GM18511 (cell line): Measurements from ENCODE around the gene GNG7.
"Not testable (repeated sequence)": the region's sequence is repeated elsewhere in the genome, so short reads cannot be mapped to it uniquely, and the experiment has no call there.

Experiments used
- ATAC-seq: cut with Tn5 transposase; IDR thresholded peaks from one replicate; pipeline ENCODE4 v1.9.1; 2021; ENCODE audit warnings: mild to moderate bottlenecking, moderate library complexity; ENCODE audit not compliant: unreplicated experiment

The GNG7 gene

DNA sequence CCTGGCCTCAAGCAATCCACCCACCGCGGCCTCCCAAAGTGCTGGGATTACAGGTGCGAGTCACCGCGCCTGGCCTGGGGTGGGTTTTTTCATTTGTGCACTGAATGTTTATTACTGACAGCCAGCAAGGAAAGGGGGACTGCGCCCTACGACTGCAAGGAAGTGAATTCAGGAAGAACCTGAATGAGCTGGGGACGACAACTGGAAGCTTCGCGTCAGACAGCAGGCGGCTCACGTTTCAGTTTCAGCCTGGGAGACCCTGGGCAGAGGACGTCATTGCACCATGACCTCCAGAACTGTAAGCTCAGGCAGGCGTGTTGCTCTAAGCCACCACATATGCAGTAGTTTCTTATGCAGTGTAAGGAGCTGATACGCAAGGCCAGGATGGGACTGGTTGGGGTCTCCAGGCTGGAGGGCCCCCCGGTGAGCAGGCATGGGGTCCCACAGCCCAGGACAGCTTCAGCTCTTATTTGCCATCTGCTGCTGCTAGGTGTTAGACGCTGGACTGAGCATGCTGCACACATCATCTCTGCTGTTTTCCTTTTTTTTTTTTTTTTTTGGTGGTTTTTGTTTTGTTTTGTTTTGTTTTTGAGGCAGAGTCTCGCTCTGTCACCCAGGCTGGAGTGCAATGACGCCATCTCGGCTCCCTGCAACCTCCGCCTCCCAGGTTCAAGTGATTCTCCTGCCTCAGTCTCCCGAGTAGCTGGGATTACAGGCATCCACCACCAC, 160.0 kb downstream of the GNG7 start:
- no peak for ATAC-seq

DNA sequence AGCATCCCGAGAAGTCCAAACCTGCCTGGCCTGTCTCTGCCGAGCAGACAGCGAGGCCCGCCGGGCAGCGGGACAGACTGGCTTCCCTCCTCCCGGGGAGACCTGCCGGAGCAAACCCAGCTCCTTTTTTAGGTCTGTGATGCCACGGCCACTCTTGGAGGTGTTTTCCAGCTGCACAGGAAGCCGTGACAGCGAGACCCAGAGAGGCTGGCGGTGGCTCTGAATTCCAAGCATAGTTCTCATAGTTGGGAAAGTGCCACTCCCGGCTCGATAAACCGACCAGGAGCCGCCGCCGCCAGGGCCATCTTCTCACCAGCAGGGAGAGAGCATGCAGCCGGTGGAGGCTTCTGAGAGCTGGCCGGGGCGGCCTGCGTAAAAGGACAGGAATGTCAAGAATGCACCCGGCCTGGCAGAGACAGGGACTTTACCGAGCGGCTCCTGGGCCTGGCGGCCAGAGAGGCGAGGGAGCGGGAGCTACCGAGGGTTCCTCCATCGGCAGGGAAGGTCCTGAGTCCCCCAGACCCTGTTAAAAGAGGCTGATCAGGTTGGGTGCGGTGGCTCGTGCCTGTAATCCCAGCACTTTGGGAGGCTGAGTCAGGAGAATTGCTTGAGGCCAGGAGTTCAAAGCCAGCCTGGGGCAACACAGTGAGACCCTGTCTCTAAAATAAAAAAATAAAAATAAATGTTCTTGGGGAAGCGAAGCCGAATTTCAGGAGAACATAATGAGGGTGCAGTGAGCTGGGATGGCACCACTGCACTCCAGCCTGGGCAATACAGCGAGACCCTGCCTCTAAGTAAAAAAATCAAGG, 161.6 kb downstream of the GNG7 start:
- no peak for ATAC-seq

DNA sequence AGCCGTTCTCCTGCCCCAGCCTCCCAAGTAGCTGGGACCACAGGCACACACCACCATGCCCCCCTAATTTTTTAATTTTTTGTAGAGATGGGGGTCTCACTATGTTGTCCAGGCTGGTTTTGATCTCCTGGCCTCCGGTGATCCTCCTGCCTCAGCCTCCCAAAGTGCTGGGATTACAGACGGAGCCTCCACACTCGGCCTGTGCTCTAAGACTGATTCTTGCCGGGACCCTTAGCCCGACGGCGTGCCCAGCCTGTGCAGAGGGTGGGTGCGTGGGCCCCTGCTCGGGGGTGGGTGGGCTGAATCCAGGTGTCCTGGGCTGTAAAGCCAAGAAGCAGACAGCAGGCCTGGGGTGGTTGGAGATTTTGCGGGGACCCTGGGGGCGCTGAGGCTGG, 162.2 kb downstream of the GNG7 start:
- ATAC-seq, result no peak

DNA sequence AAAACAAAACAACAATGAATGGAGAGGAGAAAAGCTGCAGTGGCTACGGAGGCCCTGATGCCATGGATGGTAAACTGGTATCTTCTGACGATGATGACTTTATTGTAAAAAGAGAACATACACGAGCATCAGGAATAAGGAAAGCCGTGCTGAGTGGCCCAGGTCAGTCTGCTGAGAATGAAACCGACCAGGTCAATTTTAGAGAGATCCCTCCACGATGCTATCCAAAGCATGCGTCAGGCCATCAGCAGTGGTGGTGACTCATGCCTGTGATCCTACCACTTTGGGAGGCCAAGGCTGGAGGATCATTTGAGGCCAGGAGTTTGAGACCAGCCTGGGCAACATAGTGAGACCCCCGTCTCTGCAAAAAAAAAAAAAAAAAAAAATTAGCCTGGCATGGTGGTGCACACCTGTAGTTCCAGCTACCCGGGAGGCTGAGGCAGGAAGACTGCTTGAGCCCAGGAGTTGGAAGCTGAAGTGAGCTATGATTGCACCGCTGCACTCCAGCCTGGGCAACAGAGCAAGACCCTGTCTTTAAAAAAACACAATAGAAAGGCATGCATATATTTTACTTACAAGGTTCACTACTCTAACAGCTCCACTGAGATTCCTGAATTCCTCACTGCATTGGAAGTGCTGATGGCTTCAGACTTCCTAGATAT, 164.3 kb downstream of the GNG7 start:
- ATAC-seq, result no peak

DNA sequence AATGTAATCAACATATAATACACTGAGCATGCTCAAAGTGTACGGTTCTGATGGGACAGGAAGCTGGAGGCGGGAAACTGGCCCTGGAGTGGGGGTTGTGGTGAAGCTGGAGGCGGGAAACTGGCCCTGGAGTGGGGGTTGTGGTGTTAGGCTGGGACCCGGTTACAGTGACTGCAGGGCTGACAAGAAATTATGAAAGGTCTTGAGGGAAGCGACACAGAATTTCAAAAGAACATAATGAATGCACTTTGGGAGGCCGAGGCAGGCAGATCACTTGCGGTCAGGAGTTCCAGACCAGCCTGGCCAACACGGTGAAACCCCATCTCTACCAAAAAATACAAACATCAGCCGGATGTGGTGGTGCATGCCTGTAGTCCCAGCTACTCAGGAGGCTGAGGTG, 164.9 kb downstream of the GNG7 start:
- ATAC-seq, result not testable (repeated sequence)

DNA sequence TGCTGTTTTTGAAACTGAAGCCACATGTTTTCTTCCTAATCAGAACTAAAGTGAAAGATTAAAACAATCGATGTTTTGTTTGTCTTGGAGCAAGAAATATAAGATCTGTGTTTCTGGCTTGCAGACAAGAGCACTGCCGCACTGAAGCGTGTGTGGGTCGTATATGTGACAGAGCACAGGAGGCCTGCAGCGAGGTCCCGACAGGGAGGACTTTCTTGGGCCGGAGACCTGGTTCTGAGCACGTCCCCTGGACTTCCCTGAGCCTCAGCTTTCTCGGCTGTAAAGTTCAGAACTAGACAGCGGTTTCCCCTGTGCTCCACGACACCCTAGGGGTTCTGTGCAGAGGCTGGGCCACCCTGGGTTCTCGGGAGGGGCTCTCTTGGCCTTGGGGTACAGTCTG, 166.0 kb downstream of the GNG7 start:
- ATAC-seq, result no peak

DNA sequence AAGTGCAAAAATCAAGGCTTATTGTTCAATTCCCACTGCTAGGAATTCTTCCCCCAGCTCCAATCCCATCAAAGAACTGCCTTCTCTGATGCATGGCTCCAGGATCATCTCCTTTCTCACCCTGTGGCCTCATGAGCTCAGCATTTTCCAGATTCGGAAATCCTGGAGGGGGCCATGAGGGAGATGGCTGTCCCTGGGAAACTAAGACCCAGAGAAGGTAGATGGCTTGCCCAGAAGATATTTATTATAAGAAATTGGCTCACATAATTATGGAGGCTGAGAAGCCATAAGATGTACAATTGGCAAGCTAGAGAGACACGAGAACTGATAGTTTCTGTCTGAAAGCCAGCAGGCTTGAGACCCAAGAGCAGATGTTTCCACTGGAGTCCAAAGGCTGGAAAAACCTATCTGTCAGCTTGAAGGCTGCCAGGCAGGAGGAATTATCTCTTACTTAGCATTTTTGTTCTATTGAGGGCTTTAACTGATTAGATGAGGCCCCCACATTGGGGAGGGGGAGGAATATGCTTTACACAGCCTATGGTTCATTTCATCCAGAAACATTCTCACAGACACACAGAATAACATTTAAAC, 168.0 kb downstream of the GNG7 start:
- no peak for ATAC-seq

DNA sequence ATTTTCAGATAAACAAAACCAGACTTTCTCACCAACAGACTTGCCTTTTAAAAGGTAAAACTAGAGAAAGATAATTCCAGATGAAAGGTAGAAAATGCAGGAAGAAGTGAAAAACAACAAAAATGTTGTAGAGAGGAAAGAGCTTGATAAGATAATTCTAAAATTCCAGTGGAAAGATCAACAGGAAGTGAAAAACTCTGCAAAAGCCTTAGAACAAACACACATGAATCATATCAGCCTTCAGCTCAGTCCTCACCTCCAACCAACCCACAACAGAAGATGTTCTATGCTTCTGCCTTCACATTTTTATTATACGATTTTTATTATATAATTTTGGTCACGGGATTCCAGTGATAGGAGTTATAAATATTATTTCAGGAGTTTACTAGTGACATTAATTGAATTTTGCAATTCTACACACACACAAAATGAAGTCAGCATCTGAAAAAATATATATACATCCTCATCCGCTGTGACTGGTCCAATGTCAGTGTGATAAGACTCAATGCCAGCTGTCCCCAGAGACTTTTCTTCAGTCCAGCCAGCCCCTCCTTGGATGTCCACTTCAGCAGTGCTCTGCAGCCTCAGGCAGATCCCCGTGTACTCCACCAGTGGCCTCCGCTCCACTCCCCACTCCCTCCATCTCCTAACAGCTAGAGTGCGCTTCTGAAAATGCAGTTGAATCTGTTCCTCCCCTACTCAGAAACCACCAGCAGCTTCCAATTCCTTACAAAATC, 168.6 kb downstream of the GNG7 start:
- ATAC-seq, result no peak

DNA sequence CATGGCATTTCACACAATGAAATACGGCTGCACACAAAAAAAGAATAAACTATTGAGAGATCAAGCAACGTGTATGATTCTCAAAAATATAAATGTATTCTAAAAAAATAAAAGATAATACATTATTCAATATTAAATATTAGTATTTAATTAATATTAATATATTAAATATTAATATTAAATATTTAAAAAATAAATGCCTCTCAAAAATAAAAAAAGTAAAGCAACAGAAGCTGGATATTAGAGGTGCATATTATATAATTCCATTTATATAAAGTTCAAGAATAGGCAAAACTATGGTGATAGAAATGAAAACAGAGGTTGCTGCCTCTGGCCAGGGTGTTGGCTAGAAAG, 169.4 kb downstream of the GNG7 start:
- ATAC-seq, result no peak

DNA sequence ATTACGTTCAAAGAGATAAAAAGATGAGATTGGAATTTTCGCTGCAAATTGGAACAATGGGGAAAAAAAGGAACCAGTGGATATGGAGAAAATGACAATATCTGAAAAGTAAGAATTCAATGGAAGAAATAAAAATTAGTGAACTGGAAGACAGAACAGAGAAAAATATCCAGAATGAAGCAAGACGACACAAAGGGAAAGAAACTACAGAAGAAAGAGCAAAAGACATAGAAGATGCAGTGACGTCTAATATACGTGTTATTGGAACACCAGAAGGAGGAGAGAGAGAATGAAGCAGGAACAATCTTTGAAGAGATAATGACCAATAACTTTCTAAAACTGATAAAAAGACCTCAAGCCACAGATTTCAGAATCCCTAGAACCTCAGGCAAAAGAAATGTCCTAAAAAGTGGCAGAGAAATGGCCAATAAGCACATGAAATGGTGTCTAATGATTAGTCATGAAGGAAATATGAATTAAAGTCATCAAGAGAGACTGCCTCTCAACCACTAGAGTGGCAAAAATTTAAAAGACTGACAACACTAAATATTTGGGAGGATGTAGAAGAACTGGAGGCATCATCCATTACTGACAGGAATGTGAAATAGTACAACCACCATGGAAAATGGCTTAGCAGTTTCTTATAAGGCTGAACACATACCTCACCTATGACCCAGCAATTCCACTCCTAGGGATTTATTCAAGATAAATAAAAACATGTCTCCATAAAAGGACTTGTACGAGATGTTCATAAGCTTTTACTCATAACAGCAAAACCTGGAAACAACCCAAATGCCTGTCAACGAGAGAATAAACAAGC, 170.0 kb downstream of the GNG7 start:
- no peak for ATAC-seq

DNA sequence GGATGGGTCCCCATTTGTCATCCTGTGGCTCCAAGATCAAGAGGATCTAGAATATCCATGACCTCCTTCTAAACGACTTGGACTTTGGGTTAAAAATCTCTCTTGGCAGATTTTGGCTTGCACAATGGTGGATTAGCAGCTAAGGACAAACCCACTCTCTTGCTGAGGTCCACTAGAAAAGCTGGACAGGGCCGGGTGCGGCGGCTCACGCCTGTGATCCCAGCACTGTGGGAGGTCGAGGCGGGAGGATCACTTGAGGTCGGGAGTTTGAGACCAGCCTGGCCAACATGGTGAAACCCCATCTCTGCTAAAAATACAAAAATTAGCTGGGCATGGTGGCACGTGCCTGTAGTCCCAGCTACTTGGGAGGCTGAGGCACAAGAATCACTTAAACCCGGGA, 172.6 kb downstream of the GNG7 start:
- not testable (repeated sequence) for ATAC-seq

DNA sequence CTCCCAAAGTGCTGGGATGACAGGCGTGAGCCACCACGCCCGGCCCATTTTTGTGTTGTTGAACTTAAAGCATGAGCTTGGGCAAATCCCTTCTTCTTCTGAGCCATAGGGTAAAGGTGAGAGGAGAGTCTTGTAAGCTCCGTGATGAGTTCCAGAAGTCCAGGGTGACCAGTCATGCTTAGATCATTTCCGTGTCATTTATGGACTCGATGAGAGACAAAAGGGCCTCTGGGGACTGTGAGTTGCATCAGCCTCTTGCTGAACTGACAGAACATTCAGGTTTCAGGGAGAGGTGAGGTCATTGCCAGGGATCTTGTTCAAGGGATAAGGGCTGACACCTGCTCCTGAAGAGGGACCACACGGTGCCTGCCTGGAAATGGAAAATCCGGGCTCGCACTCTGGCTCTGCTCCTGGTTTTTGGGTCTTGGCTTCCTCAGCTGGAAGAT, 173.0 kb downstream of the GNG7 start:
- no peak for ATAC-seq

DNA sequence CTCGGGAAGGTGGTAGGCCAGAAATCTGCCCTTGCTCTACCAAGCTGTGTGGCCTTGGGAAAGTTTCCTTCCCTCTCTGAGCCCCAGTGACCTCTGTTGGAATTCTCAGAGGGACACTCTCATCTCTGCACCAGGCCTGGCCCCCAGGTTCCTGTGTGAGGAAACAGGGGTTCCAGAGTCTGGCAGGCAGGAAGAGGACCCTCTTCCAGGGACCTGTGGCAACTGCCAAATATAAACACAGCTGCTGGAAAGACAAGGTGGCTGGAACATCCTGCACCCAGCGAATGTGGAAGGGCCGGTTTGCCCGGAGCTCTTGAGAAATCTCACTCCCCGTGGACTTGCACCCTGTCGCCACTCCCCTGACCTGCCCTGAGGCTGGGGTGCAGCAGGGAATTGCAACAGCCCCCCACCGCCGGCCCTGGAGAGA, 173.8 kb downstream of the GNG7 start:
- no peak for ATAC-seq

DNA sequence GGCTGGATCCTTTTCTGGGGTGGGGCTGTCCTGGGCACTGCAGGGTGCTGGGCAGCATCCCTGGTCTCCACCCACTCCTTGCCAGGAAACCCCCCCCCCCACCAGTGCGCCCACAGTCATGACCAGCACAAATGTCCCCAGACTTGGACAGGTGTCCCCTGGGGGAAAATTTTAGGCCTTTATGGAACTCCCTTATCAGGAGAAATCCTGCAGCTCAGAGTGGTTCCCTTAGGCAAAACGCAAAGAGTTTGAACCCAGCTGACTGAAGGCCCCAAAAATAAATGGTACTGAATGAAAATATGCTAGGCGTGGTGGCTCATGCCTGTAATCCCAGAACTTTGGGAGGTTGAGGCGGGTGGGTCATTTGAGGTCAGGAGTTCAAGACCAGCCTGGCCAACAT, 174.8 kb downstream of the GNG7 start:
- ATAC-seq, result no peak

DNA sequence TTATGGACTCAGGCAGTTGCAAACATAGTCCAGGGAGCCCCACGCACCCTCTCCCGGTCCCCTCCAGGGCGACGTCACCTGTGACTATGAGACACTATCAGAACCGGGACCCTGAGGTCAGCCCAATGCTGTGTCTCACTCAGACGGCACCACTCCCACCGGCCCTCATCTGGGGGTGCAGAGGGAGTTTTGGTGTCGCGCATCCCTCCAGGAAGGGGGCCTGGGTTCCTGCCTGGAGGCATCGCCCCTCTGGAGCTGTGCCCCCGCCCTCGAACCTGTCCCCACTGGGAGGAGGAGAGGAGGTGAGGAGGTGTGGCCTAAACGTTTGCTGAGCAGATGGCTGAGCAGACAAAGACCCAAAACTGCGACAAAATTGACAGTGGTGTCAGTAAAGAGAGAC, 175.3 kb downstream of the GNG7 start:
- no peak for ATAC-seq

DNA sequence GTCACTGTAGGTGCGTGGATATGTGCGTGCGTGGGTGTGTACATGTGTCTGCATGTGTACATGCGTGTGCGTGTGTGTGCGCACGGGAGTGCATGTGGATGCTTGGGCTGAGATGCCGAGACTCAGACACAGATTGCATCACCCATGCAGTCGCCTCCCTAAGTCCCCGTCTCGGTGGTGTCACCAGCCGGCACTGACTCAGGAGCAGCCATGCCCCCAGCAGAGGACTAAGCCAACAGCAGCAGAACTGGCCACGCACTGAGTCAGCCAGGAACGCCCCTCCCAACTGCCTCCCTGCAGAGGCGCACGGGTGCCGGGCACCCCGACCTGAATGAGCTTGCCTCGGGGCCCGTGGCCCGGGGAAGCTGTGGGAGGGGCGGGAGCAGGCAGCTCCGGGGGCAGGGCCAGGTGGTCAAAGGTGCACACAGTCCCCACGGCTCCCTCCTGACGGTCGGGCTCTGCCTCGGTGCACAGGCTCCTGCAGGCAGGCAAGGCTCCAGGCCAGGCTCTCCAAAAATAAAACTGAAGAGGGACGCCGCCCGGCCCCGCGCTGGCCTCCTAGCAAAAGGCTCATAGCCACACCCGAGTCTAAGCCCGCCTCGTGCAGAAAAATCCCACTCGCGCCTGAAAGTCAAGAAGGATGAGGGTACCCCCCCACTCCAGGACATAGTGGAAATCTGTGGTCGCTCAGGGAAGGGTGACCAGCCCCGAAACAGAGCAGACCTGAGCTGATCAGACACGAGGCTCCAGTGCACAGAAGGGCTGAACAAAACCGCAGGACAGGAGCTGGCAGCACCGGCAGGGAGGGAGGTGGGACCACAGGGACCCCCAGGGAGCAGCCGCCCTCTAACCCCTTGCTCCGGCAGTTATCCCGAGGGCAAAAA, 177.4 kb downstream of the GNG7 start:
- no peak for ATAC-seq

DNA sequence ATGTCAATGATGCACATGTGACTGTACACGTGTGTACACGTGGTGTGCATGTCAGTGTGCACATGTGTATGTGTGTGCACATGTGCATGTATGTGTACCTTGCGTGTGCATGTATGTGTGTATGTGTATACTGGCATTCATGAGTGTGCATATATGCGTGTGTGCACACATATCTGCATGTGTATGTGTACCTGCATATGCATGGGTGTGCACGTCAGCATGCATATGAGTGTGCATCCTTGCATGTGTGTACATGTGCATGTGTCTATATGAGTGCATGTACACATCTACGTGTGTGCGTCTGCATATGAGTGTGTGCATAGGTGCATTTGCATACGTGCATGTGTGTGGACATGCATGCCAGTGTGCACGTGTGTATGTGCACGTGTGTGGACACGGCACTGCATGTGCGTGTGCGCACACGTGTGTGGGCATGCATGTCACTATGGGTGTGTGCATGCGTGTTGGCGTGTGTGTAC, 178.1 kb downstream of the GNG7 start:
- ATAC-seq, result no peak

DNA sequence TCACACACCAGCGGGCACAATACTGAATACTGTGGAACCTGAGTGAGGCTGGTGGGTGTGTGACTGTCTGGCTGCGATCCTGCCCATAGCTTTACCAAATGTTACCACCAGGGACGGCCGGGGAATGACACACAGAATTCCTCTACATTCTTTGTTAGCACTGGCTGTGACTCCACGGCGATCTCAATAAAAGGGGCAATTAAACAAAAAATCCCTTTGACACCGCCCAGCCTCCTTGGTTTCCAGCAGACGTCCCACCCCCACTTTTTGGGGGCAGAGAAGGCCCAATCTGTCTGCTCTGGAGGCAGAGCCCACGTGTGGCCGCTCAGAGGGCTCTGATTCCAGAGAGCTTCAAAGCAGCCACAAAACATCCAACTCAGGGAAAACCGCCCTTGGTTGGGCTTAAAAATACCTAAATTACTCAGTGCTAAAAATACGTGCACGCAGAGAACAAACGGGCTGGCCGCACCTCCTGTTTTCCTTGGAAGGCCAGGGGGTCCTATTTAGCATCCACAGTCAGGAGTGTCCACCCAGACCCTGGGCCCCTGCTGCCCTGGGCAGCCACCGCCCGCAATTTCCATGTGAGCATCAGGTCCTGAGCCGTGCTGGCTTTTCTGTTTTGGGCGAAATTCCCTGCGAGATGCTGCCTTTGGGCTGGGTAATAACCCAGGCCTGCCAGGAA, 178.7 kb downstream of the GNG7 start:
- ATAC-seq, result no peak
